Liver (tissue), 9 donors: ENCODE results near the gene ADCY9. TPM values are rescaled to one million over a fixed set of nuclear protein-coding genes. Genes with fewer than 3 reads are reported as not detected.
A peak's percentile ranks its signal among the peaks of the same experiment; 100 is the strongest.

Experiments used
- DNase-seq: peaks from one replicate; pipeline ENCODE4 v3.0.0-alpha.2; 2017; ENCODE audit warnings: low spot score
- H3K27ac ChIP-seq, 2 donors: one replicate each; pipeline ENCODE4 v1.7.0; 2013; ENCODE audit warnings: inconsistent platforms in 2 of 2, low read length in 2 of 2, control low read depth in 1 of 2, low read depth in 1 of 2, mild to moderate bottlenecking in 1 of 2
- H3K27me3 ChIP-seq, 4 donors: one replicate each; pipeline versions ENCODE4 v1.6.1 to v1.7.0; 2013; ENCODE audit warnings: low read length in 3 of 4, inconsistent platforms in 1 of 4, mild to moderate bottlenecking in 1 of 4, moderate library complexity in 1 of 4; ENCODE audit not compliant: control insufficient read depth in 4 of 4, insufficient read depth in 4 of 4
- H3K36me3 ChIP-seq, 4 donors: one replicate each; pipeline versions ENCODE4 v1.6.1 to v1.7.0; 2013; ENCODE audit warnings: low read length in 3 of 4, mild to moderate bottlenecking in 3 of 4, low read depth in 1 of 4, moderate library complexity in 1 of 4; ENCODE audit not compliant: control insufficient read depth in 4 of 4, insufficient read depth in 3 of 4
- H3K4me1 ChIP-seq, 4 donors: one replicate each; pipeline versions ENCODE4 v1.6.1 to v1.7.0; 2013; ENCODE audit warnings: low read length in 3 of 4, mild to moderate bottlenecking in 3 of 4, moderate library complexity in 1 of 4; ENCODE audit not compliant: control insufficient read depth in 4 of 4, insufficient read depth in 4 of 4
- H3K4me3 ChIP-seq, 3 donors: one replicate each; pipeline versions ENCODE4 v1.6.1 to v1.7.0; 2013; ENCODE audit warnings: low read length in 3 of 3, control low read depth in 1 of 3, low read depth in 1 of 3, mild to moderate bottlenecking in 1 of 3
- H3K9ac ChIP-seq, 2 donors: one replicate each; pipeline ENCODE4 v1.7.0; 2013; ENCODE audit warnings: low read length in 2 of 2, mild to moderate bottlenecking in 2 of 2, moderate library complexity in 2 of 2, control low read depth in 1 of 2, low read depth in 1 of 2
- H3K9me3 ChIP-seq, 4 donors: one replicate each; pipeline versions ENCODE4 v1.6.1 to v1.7.0; 2013; ENCODE audit warnings: low read length in 3 of 4; ENCODE audit not compliant: control insufficient read depth in 4 of 4
- ATF3 ChIP-seq: IDR thresholded peaks from 2 replicates; pipeline ENCODE4 v1.6.1; 2016; ENCODE audit warnings: antibody characterized with exemption
- CTCF ChIP-seq: fragments of 150-350 bp; IDR thresholded peaks from 2 replicates; pipeline ENCODE4 v1.5.1; 2017; ENCODE audit warnings: improper control_type of control experiment, low read depth, low read length; ENCODE audit not compliant: missing input control
- EGR1 ChIP-seq, 2 donors: IDR thresholded peaks; 2 replicates each; pipeline ENCODE4 v1.6.1; 2016 to 2018; ENCODE audit warnings: antibody characterized with exemption in 2 of 2, low read depth in 2 of 2
- FOXA1 ChIP-seq: IDR thresholded peaks from 2 replicates; pipeline ENCODE4 v1.6.1; 2016; ENCODE audit warnings: antibody characterized with exemption
- FOXA2 ChIP-seq: IDR thresholded peaks from 2 replicates; pipeline ENCODE4 v1.6.1; 2016; ENCODE audit warnings: antibody characterized with exemption
- GABPA ChIP-seq, 2 donors: IDR thresholded peaks in 1 of 2; conservative IDR thresholded peaks in 1 of 2; 2 replicates each; pipeline ENCODE4 v1.6.1; 2016; ENCODE audit warnings: antibody characterized with exemption in 2 of 2, mild to moderate bottlenecking in 1 of 2, moderate library complexity in 1 of 2
- HNF4A ChIP-seq, 2 donors: conservative IDR thresholded peaks; 2 replicates each; pipeline ENCODE4 v1.6.1; 2016; ENCODE audit warnings: antibody characterized with exemption in 2 of 2, mild to moderate bottlenecking in 2 of 2
- HNF4G ChIP-seq: IDR thresholded peaks from 2 replicates; pipeline ENCODE4 v1.6.1; 2016; ENCODE audit warnings: antibody characterized with exemption
- JUND ChIP-seq, 2 donors: IDR thresholded peaks; 2 replicates each; pipeline ENCODE4 v1.6.1; 2016; ENCODE audit warnings: antibody characterized with exemption in 2 of 2
- NR2F2 ChIP-seq: IDR thresholded peaks from 2 replicates; pipeline ENCODE4 v1.6.1; 2016; ENCODE audit warnings: antibody characterized with exemption
- RAD21 ChIP-seq, 2 donors: IDR thresholded peaks; 2 replicates each; pipeline ENCODE4 v1.6.1; 2016; ENCODE audit warnings: antibody characterized with exemption in 2 of 2, mild to moderate bottlenecking in 2 of 2
- RXRA ChIP-seq, 2 donors: IDR thresholded peaks; 2 replicates each; pipeline ENCODE4 v1.6.1; 2017 to 2018; ENCODE audit warnings: antibody characterized with exemption in 2 of 2, mild to moderate bottlenecking in 1 of 2
- SP1 ChIP-seq: IDR thresholded peaks from 2 replicates; pipeline ENCODE4 v1.6.1; 2018; ENCODE audit warnings: antibody characterized with exemption, mild to moderate bottlenecking
- TAF1 ChIP-seq: conservative IDR thresholded peaks from 2 replicates; pipeline ENCODE4 v1.6.1; 2016; ENCODE audit warnings: antibody characterized with exemption, mild to moderate bottlenecking
- YY1 ChIP-seq: IDR thresholded peaks from 2 replicates; pipeline ENCODE4 v1.6.1; 2016; ENCODE audit warnings: antibody characterized with exemption, mild to moderate bottlenecking
- ZBTB33 ChIP-seq: IDR thresholded peaks from 2 replicates; pipeline ENCODE4 v1.6.1; 2016; ENCODE audit warnings: antibody characterized with exemption
- WGBS: extraction: QIAGEN DNeasy Blood & Tissue Kit; methylation state at CpG from one replicate; pipeline ENCODE4 v1.1.7; 2013; 5-methylcytosine and 5-hydroxymethylcytosine counted together
- polyA plus RNA-seq, 2 donors: library from polyadenylated mRNA; stranded (reverse) in 1 of 2; unstranded in 1 of 2; fragments of 200-250 nt in 1 of 2; fragments of >200 nt in 1 of 2; fragmentation: Nextera tagmentation in 1 of 2; extraction: Ambion mirVana in 1 of 2; gene quantifications; one replicate each; pipeline versions ENCODE4 v1.2.1 to v1.2.3, GENCODE V29; 2013 to 2015
- total RNA-seq, 2 donors: library from RNA; depleted of rRNA; stranded (reverse); fragments of >200 nt; gene quantifications; one replicate each; pipeline ENCODE4 v1.2.3, GENCODE V29; 2014
- TF ChIP-seq, protein P1 (sequence below): IDR thresholded peaks from 2 replicates; pipeline ENCODE4 v1.6.1; 2016; ENCODE audit warnings: antibody characterized with exemption, mild to moderate bottlenecking
- TF ChIP-seq, protein P2 (sequence below): IDR thresholded peaks from 2 replicates; pipeline ENCODE4 v1.6.1; 2016; ENCODE audit warnings: antibody characterized with exemption
- donor health status: healthy.
- donor health status: healthy.
- donor health status: healthy.
- donor health status: healthy.
- donor health status: healthy.

Gene ADCY9
- total RNA-seq = 10 to 100 TPM in 1 of 2 donors, 1 to 10 TPM in 1; 9.6 to 25.1 TPM
- polyA plus RNA-seq = 10 to 100 TPM in 1 of 2 donors, 1 to 10 TPM in 1; 3.6 to 12.5 TPM

- no peaks in the 10 kb centered on the region for H3K27me3 ChIP-seq
- peaks cover 4 to 40% (median 37%) of the 10 kb centered on the region in 4 donors for H3K4me1 ChIP-seq
- no peak for TF ChIP-seq ZBTB33
- TF ChIP-seq ATF3 = no peak
- no peak for TF ChIP-seq RAD21 (IDR thresholded peaks at IDR 0.05)
- TF ChIP-seq FOXA1 = no peak
- TF ChIP-seq FOXA2 = no peak
- no peak for TF ChIP-seq EGR1 (IDR thresholded peaks at IDR 0.05; ENCODE audit: low read depth in 2 of 2)
- TF ChIP-seq CTCF = no peak
- TF ChIP-seq TAF1 = no peak
- TF ChIP-seq SP1 = no peak
- TF ChIP-seq HNF4G = no peak
- TF ChIP-seq JUND (IDR thresholded peaks at IDR 0.05) = no peak
- no peak for TF ChIP-seq RXRA (IDR thresholded peaks at IDR 0.05)
- TF ChIP-seq, protein P1, sequence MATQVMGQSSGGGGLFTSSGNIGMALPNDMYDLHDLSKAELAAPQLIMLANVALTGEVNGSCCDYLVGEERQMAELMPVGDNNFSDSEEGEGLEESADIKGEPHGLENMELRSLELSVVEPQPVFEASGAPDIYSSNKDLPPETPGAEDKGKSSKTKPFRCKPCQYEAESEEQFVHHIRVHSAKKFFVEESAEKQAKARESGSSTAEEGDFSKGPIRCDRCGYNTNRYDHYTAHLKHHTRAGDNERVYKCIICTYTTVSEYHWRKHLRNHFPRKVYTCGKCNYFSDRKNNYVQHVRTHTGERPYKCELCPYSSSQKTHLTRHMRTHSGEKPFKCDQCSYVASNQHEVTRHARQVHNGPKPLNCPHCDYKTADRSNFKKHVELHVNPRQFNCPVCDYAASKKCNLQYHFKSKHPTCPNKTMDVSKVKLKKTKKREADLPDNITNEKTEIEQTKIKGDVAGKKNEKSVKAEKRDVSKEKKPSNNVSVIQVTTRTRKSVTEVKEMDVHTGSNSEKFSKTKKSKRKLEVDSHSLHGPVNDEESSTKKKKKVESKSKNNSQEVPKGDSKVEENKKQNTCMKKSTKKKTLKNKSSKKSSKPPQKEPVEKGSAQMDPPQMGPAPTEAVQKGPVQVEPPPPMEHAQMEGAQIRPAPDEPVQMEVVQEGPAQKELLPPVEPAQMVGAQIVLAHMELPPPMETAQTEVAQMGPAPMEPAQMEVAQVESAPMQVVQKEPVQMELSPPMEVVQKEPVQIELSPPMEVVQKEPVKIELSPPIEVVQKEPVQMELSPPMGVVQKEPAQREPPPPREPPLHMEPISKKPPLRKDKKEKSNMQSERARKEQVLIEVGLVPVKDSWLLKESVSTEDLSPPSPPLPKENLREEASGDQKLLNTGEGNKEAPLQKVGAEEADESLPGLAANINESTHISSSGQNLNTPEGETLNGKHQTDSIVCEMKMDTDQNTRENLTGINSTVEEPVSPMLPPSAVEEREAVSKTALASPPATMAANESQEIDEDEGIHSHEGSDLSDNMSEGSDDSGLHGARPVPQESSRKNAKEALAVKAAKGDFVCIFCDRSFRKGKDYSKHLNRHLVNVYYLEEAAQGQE = no peak
- no peak for TF ChIP-seq HNF4A (conservative IDR thresholded peaks at IDR 0.05)
- TF ChIP-seq, protein P2, sequence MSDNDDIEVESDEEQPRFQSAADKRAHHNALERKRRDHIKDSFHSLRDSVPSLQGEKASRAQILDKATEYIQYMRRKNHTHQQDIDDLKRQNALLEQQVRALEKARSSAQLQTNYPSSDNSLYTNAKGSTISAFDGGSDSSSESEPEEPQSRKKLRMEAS = no peak
- TF ChIP-seq YY1 = no peak
- TF ChIP-seq GABPA (IDR thresholded peaks at IDR 0.05 in 1 of 2, conservative IDR thresholded peaks at IDR 0.05 in 1 of 2) = no peak
- no peak for TF ChIP-seq NR2F2
- no peaks in the 10 kb centered on the region for H3K9me3 ChIP-seq
- DNase-seq = peak; percentile 64
- WGBS = 4% methylated on average over 105 of the region's 105 CpGs
- H3K27ac ChIP-seq = peak within 1 kb of the TSS; percentile 24 to 55
- H3K36me3 ChIP-seq = no peaks in the 10 kb centered on the region
- H3K9ac ChIP-seq = peak within 1 kb of the TSS in 1 of 2 donors; percentile 8
- H3K4me3 ChIP-seq = peak within 1 kb of the TSS; percentile 22 to 86 (median 73)
Observed at GRCh38 chr16:4116325-4117249, at the start of gene ADCY9. TSS of gene ADCY9 (minus strand) at chr16:4116442. CDS start at chr16:4115442, 1,000 bp downstream.
